Measurements from ENCODE around the gene MAGEA12.
"Not testable (repeated sequence)": the region's sequence is repeated elsewhere in the genome, so short reads cannot be mapped to it uniquely, and the experiment has no call there.

The MAGEA12 gene

DNA sequence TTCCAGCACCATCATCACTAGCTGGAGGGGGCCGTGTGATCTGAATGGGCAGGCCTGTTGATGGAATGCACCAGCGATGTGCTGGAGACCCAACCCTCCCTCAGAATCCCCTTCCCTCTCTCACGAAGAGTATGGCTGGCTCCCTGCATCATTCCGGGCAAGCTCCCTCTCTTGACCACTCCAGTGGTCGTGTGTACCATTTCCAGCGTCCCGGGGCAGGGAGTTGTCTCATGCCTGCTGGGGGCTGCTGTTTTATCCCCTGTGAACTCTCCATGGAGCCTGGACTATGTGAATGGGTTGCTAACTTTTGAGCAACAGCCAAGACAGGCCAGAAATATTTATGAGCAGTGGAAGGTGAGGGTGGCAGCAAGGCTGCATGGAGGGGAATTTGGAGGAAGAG lies 8.1 kb upstream of the MAGEA12 start:
- H3K79me2 ChIP-seq (ENCODE audit: low read length) = no peaks in the 10 kb centered on the region
- TF ChIP-seq, protein P1, sequence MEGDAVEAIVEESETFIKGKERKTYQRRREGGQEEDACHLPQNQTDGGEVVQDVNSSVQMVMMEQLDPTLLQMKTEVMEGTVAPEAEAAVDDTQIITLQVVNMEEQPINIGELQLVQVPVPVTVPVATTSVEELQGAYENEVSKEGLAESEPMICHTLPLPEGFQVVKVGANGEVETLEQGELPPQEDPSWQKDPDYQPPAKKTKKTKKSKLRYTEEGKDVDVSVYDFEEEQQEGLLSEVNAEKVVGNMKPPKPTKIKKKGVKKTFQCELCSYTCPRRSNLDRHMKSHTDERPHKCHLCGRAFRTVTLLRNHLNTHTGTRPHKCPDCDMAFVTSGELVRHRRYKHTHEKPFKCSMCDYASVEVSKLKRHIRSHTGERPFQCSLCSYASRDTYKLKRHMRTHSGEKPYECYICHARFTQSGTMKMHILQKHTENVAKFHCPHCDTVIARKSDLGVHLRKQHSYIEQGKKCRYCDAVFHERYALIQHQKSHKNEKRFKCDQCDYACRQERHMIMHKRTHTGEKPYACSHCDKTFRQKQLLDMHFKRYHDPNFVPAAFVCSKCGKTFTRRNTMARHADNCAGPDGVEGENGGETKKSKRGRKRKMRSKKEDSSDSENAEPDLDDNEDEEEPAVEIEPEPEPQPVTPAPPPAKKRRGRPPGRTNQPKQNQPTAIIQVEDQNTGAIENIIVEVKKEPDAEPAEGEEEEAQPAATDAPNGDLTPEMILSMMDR (IDR thresholded peaks at IDR 0.05; ENCODE audit: low read depth, low read length) = no peak
- no peak for TF ChIP-seq EZH2phosphoT487 (IDR thresholded peaks at IDR 0.05; ENCODE audit: low read depth)
- no peak overlapping the region for H2AFZ ChIP-seq (ENCODE audit: low read depth, low read length)
- H4K20me1 ChIP-seq (ENCODE audit: insufficient read depth, low read length) = no peaks in the 10 kb centered on the region
- H3K4me3 ChIP-seq (ENCODE audit: low read length) = no peak overlapping the region
- no peaks in the 10 kb centered on the region for H3K9me3 ChIP-seq (ENCODE audit: insufficient read depth, low read length)
- H3K27ac ChIP-seq (ENCODE audit: low read length) = no peak overlapping the region
- H3K4me2 ChIP-seq (ENCODE audit: low read length) = no peak overlapping the region
- no peaks in the 10 kb centered on the region for H3K4me1 ChIP-seq (ENCODE audit: low read length)
- no peaks in the 10 kb centered on the region for H3K27me3 ChIP-seq (ENCODE audit: low read depth, low read length)
- no peak overlapping the region for H3K9ac ChIP-seq (ENCODE audit: low read length)
- no peaks in the 10 kb centered on the region for H3K36me3 ChIP-seq (replicated peaks; ENCODE audit: low read depth, low read length)

DNA sequence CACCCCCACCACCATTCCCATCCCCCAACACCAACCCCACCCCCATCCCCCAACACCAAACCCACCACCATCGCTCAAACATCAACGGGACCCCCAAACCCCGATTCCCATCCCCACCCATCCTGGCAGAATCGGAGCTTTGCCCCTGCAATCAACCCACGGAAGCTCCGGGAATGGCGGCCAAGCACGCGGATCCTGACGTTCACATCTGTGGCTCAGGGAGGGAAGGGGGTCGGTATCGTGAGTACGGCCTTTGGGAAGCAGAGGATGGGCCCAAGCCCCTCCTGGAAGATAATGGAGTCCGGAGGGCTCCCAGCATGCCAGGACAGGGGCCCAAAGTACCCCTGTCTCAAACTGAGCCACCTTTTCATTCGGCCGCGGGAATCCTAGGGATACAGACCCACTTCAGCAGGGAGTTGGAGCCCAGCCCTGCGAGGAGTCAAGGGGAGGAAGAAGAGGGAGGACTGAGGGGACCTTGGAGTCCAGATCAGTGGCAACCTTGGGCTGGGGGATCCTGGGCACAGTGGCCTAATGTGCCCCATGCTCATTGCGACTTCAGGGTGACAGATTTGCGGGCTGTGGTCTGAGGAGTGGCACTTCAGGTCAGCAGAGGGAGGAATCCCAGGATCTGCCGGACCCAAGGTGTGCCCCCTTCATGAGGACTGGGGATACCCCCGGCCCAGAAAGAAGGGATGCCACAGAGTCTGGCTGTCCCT lies 744 bp downstream of the MAGEA12 start:
- H3K79me2 ChIP-seq (ENCODE audit: low read length); H3K4me3 ChIP-seq (ENCODE audit: low read length); H3K4me2 ChIP-seq (ENCODE audit: low read length); H3K36me3 ChIP-seq (replicated peaks; ENCODE audit: low read depth, low read length); H3K9me3 ChIP-seq (ENCODE audit: insufficient read depth, low read length); H4K20me1 ChIP-seq (ENCODE audit: insufficient read depth, low read length); H3K27ac ChIP-seq (ENCODE audit: low read length); H3K4me1 ChIP-seq (ENCODE audit: low read length); H3K9ac ChIP-seq (ENCODE audit: low read length); H2AFZ ChIP-seq (ENCODE audit: low read depth, low read length); H3K27me3 ChIP-seq (ENCODE audit: low read depth, low read length): not testable (repeated sequence)

DNA sequence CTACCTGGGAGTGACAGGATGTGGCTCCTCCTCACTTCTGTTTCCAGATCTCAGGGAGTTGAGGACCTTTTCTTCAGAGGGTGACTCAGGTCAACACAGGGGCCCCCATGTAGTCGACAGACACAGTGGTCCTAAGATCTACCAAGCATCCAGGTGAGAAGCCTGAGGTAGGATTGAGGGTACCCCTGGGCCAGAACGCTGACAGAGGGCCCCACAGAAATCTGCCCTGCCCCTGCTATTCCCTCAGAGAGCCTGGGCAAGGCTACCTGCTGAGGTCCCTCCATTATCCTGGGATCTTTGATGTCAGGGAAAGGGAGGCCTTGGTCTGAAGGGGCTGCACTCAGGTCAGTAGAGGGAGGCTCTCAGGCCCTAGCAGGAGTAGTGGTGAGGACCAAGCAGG lies 1.5 kb downstream of the MAGEA12 start:
- H3K79me2 ChIP-seq (ENCODE audit: low read length) = no peaks in the 10 kb centered on the region
- no peaks in the 10 kb centered on the region for H3K9me3 ChIP-seq (ENCODE audit: insufficient read depth, low read length)
- no peak overlapping the region for H2AFZ ChIP-seq (ENCODE audit: low read depth, low read length)
- no peak overlapping the region for H3K4me2 ChIP-seq (ENCODE audit: low read length)
- no peak overlapping the region for H3K9ac ChIP-seq (ENCODE audit: low read length)
- no peaks in the 10 kb centered on the region for H3K4me1 ChIP-seq (ENCODE audit: low read length)
- no peak overlapping the region for H3K27ac ChIP-seq (ENCODE audit: low read length)
- H3K4me3 ChIP-seq (ENCODE audit: low read length) = no peak overlapping the region
- no peaks in the 10 kb centered on the region for H3K27me3 ChIP-seq (ENCODE audit: low read depth, low read length)
- no peaks in the 10 kb centered on the region for H4K20me1 ChIP-seq (ENCODE audit: insufficient read depth, low read length)
- no peak for TF ChIP-seq EZH2phosphoT487 (IDR thresholded peaks at IDR 0.05; ENCODE audit: low read depth)
- TF ChIP-seq, protein P1 (IDR thresholded peaks at IDR 0.05; ENCODE audit: low read depth, low read length) = no peak
- no peaks in the 10 kb centered on the region for H3K36me3 ChIP-seq (replicated peaks; ENCODE audit: low read depth, low read length)

GRCh38 chrX:152735860-152736511 lies 2.4 kb downstream of the MAGEA12 start:
- Histone ChIP-seq H3K4me2 (ENCODE audit: low read length) (no peak overlapping the region), H3K27me3 (ENCODE audit: low read depth, low read length) (no peaks in the 10 kb centered on the region), H3K9me3 (ENCODE audit: insufficient read depth, low read length) (no peaks in the 10 kb centered on the region), H3K4me1 (ENCODE audit: low read length) (no peaks in the 10 kb centered on the region), H3K9ac (ENCODE audit: low read length) (no peak overlapping the region), H2AFZ (ENCODE audit: low read depth, low read length) (no peak overlapping the region), H3K79me2 (ENCODE audit: low read length) (no peaks in the 10 kb centered on the region), H3K27ac (ENCODE audit: low read length) (no peak overlapping the region), H3K4me3 (ENCODE audit: low read length) (no peak overlapping the region), H4K20me1 (ENCODE audit: insufficient read depth, low read length) (no peaks in the 10 kb centered on the region), H3K36me3 (replicated peaks; ENCODE audit: low read depth, low read length) (no peaks in the 10 kb centered on the region)
- no peak for TF ChIP-seq EZH2phosphoT487 (IDR thresholded peaks at IDR 0.05; ENCODE audit: low read depth)
- TF ChIP-seq, protein P1 (IDR thresholded peaks at IDR 0.05; ENCODE audit: low read depth, low read length) = no peak

- not testable (repeated sequence) for H3K9ac ChIP-seq (ENCODE audit: low read length); H2AFZ ChIP-seq (ENCODE audit: low read depth, low read length); H3K9me3 ChIP-seq (ENCODE audit: insufficient read depth, low read length); H3K4me2 ChIP-seq (ENCODE audit: low read length); H3K27ac ChIP-seq (ENCODE audit: low read length); H3K4me3 ChIP-seq (ENCODE audit: low read length); H4K20me1 ChIP-seq (ENCODE audit: insufficient read depth, low read length); H3K36me3 ChIP-seq (replicated peaks; ENCODE audit: low read depth, low read length); H3K27me3 ChIP-seq (ENCODE audit: low read depth, low read length); H3K79me2 ChIP-seq (ENCODE audit: low read length); H3K4me1 ChIP-seq (ENCODE audit: low read length)
Observed at GRCh38 chrX:152736528-152736927, 3.0 kb downstream of the MAGEA12 start.

All from OCI-LY3 (cell line).